ENCODE results near the gene HLA-DPB1. TPM values are rescaled to one million over a fixed set of nuclear protein-coding genes. Genes with fewer than 3 reads are reported as not detected.

The HLA-DPB1 gene
- total and polyA plus RNA-seq, 9 of the 15 experiments (the other 6 are each of a cell fraction or from before 2014, with no cell fraction given), result 0.07 to 1.2 (median 0.51) TPM

DNA sequence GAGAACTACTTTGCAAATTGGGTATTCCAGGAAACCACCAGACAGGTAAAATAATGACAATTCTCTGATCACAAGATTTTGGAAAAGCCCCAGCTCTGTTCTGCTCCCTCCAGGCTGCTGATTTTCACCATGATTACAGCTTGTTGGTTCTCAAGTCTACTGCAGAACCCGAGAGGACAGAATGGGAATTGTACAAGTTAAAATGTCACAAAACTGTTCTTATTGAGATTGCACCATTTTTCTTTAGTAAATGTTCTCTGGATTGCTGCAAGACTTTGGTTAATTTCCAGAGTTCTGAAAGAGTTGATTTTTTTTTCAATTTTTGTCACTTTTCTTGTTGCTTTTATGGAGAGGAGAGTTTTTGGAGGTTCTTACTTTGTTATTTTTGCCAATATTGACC lies 39.3 kb upstream of the HLA-DPB1 start (continued):
- no peak for TF ChIP-seq ZNF407 (IDR thresholded peaks at IDR 0.05; ENCODE audit: low read depth)
- TF ChIP-seq TEAD1 (CRISPR knock-in tag; IDR thresholded peaks at IDR 0.05), result no peak
- TF ChIP-seq TARDBP (IDR thresholded peaks at IDR 0.05), result no peak
- TF ChIP-seq PCBP1 (IDR thresholded peaks at IDR 0.05; ENCODE audit: low read depth, low read length, poor library complexity, severe bottlenecking), result no peak
- no peak for TF ChIP-seq ZNF174 (CRISPR knock-in tag; IDR thresholded peaks at IDR 0.05)
- no peak for TF ChIP-seq RBFOX2 (IDR thresholded peaks at IDR 0.05; ENCODE audit: low read depth, low read length)
- no peak for TF ChIP-seq PML (IDR thresholded peaks at IDR 0.05; ENCODE audit: low read length)
- no peak for TF ChIP-seq PYGO2 (tag; IDR thresholded peaks at IDR 0.05)

Measured in K562 (cell line).